Stimulated activated CD4-positive, alpha-beta T cell treated with anti-CD3 and anti-CD28 coated beads, Interleukin-1b, Interleukin-23, amount 100 ng/mL, for 24 hours (primary cell): ENCODE results near the gene PRIM2.
"Not testable (repeated sequence)": the region's sequence is repeated elsewhere in the genome, so short reads cannot be mapped to it uniquely, and the experiment has no call there.

ENCODE experiments used
- DNase-seq, 4 experiments: peaks; one replicate each; pipeline ENCODE4 v3.0.0-alpha.2; 2020; ENCODE audit warnings: low read depth in 4 of 4, low spot score in 1 of 4

The PRIM2 gene

DNA sequence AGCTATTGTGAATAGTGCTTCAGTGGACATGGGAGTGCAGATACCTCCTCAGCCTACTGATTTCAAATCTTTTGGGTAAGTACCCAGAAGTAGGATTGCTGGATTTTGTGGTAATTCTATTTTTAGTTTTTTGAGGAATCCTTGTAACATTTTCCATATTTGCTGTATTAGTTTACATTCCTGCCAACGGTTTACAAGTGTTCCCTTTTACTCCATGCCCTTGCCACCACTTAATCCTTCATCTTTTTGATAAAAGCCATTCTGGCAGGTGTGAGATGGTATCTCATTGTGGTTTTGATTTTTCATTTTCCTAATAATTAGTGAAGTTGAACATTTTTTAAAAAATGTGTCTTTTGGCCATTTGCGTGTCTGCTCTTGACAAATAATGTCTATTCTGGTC is 125.8 kb downstream of the PRIM2 start:
- DNase-seq, result not testable (repeated sequence)

DNA sequence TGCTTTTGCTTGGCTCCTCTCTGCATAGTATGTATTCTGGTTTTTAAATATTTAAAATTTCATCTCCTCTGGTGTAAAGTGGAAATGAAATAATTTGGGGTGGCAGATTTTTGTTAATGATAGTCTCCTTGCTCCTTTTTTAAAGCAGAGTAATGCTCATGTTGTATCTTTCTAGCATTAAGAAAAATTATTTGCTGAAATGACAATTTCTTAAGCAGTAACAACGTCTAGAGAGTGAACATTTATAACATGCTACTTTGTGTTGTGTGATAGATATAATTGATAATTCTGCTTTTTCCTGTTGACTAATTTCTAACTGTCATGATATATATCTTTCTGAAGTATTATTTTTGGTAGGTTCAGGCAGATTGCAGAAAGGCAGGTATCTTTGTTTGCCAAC is 127.4 kb downstream of the PRIM2 start:
- not testable (repeated sequence) for DNase-seq

DNA sequence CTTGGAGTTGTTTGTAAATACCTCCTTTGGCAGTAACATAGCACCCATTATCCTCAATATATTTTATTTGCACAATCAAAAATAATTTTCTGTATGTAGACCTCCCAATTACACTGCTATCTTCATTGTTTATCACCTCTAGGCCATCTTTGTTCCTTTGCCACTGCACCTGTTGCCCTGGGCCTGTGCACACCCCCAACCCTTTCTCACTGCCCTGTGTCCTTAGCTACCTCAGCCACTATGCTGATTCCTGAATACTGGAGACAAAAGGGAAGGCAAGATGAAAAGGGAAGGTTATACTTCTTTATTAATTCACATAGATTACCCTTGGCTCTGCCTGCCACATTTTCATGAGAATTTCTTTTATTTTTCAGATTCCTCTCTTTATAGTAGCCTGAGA is 127.9 kb downstream of the PRIM2 start:
- DNase-seq, result not testable (repeated sequence)

DNA sequence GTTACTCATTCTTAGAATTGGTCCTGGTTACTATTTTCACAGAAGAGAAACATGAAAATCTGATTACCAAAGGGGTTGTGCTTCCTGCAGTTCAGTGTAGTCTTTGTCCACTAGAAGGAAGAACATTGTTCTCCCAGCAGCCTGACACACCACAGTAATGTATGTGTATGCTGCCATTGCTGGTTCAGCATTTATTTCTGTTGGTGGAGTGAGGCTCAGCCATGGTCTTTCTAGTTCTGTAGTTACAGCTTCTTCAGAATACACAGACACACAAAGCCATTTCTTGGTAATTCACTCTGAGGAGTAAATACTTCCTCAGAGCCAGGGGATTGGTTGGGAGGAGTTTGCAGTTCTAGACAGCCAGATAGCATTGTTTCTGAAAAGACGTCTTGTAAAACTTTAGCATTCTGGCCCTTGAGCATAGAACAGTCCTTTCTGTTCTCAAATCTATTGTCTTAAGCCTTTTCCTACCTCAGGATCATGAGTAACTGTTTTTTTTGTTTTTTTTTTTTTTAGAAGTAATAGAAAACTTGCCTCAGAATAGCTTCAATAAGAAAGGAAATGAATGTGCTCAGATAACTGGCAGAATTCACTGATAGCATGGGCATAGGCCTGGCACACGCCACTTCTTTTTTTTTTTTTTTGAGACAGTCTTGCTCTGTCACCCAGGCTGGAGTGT is 128.5 kb downstream of the PRIM2 start:
- not testable (repeated sequence) for DNase-seq

DNA sequence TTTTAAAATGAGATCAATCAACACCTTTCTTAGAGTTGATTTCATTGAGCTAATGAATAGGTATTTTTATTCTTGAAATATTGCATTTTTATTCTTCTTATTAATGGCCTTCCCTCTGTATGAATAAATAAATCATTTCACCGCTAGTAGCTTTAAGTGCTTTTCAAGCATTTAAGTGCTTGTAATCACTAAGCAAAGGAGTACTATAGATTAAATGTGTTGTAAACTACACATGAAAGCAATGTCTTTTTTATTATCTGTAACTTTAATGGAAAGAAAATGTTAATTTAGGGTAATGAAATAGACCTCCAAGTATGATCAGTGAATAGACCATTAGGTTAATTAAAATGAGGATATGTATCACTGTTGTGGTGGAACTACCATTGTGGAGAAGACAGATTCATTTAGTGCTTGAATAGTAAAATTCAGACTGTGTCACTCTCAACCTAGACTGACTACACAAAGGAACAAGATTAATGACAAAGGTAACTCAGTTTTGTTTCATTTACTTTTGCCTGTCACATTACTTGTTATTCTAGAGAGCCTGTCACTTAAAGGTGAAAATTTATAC is 132.2 kb downstream of the PRIM2 start:
- not testable (repeated sequence) for DNase-seq

- DNase-seq, result not testable (repeated sequence)
Observed at GRCh38 chr6:57459781-57460180, 142.4 kb downstream of the PRIM2 start.

DNA sequence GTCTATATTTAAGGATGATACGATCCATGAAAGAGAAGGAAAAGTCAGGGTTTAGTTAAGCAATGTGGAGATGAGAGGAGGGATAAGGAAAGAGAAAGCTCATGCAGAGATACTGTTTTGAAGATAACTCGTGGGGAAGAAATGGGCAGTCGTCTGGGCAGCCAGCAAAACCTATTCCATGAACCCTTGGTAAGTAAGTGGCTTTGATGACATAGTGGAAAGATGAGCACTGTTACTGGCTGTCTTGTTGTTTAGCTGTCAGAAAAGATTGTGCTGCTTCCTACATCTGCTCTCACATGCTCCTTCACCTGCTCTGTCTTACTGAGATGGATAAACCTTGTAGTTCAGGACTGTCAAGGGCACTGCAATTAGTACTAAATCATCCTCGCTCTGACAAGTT is 143.6 kb downstream of the PRIM2 start:
- not testable (repeated sequence) for DNase-seq

DNA sequence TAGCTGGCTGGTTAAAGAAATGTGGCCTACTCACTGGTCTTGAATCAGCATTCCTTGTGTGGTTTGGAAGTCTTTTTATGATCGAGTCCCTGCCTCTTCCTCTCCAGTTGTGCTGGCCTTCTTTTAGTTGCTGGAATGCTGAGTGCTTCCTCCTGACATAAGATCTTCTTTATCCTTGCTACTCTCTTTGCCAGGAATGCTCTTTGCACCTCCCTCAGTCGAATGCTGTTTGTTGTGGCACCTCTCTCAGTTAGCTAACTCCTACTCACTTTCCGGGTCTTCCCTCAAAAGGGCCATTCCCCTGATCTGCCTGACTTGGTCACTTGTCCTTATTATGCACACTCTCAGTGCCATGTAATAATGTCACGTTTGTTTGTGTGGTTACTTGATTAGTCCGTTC is 146.4 kb downstream of the PRIM2 start:
- DNase-seq, result not testable (repeated sequence)

- DNase-seq, result not testable (repeated sequence)
Observed at GRCh38 chr6:57465968-57466367, 148.5 kb downstream of the PRIM2 start.

DNA sequence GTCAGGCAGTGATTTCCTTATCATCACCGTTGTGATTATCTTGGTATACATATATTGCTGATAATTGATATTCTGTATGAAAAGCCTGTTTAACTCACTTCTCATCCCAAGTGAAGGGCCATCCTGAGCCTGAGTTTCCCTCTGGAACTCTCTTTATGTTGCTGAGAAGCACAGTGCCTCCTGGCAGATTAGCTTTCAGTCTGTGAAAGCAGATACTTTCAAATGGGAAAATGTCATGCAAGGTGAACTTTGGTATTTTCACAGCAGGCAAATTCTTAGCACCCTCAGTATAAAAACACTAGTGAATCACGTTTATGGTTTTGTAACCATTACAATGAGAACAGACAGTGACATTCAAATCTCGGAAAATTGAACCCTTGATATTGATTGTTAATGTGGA is 151.6 kb downstream of the PRIM2 start:
- no peak for DNase-seq

- not testable (repeated sequence) for DNase-seq
Observed at GRCh38 chr6:57470148-57470547, 152.7 kb downstream of the PRIM2 start.

- DNase-seq, result not testable (repeated sequence)
Observed at GRCh38 chr6:57471314-57471864, 154.0 kb downstream of the PRIM2 start.

- DNase-seq, result not testable (repeated sequence)
Observed at GRCh38 chr6:57472861-57473362, 155.5 kb downstream of the PRIM2 start.

GRCh38 chr6:57474862-57475475 is 157.5 kb downstream of the PRIM2 start:
- DNase-seq, result not testable (repeated sequence)

- DNase-seq, result not testable (repeated sequence)
Observed at GRCh38 chr6:57475656-57476055, 158.2 kb downstream of the PRIM2 start.

- DNase-seq, result not testable (repeated sequence)
Observed at GRCh38 chr6:57480194-57480593, 162.8 kb downstream of the PRIM2 start.

GRCh38 chr6:57481121-57481520 is 163.7 kb downstream of the PRIM2 start:
- DNase-seq, result not testable (repeated sequence)

DNA sequence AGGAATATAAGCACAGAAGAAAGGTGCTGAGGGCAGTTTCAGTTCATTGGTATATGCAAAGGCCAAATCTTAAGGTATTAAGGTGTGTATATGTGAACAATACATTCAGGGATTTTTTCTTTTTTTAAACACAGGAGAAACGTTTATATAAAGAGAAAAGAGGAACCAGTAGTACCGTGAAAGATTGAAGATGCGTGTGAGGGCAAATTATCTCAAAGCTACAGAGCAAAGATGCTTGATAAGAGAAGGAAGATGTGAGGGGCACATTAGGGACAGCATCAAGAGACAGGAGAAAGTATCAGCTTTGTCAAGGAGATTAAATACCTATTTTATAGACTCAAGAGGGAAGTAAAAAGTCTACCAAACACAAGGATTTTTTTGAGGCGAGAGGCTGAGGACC is 165.0 kb downstream of the PRIM2 start:
- DNase-seq, result not testable (repeated sequence)

- DNase-seq, result not testable (repeated sequence)
Observed at GRCh38 chr6:57486494-57487081, 169.2 kb downstream of the PRIM2 start.

DNA sequence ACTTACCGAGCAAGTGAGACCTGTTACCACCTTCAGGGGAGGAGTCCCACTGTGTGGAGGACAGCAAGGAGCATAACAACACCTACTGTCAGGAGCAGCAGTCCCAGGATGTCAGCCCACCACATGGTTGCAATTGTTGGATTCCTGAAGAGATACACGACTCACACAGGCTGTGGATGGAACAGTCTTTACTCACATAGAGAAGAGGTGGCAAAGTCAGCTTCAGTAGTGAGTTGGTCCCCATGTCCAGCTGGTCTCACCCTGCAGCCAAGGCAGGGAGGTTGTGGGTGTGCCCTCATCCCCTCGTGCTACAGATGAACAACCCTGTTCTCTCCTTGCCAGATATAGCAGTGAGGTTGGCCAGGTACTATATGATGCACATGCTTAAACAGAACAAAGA is 171.1 kb downstream of the PRIM2 start:
- not testable (repeated sequence) for DNase-seq

DNA sequence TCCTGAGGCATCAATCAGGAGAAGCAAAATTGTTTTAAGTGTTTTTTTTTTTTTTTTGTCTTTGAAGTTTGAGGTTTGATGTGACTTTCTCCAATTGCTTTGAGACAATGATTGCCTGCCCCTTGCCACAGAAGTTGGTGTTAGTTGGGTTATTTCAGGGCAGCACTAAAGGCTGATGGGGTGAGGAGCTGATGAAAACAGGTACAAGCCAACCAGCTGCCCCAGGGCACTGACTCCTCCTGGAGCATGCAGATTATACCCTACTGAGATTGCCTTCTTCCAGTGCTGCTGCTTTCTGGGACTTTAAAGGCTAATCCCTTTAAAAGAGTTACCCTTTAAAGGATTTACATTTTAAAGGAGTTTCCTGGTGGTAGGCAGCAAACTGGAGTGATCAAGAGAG is 172.5 kb downstream of the PRIM2 start:
- not testable (repeated sequence) for DNase-seq
